Stimulated activated CD8-positive, alpha-beta memory T cell treated with anti-CD3 and anti-CD28 coated beads, Interleukin-7, amount 100 ng/mL, for 4 hours (primary cell): ENCODE measurements around the gene HBG1.

Source experiments
- DNase-seq, 2 donors: peaks; one replicate each; pipeline ENCODE4 v3.0.0-alpha.2; 2020; ENCODE audit warnings: low read depth in 2 of 2

Gene HBG1

GRCh38 chr11:5226732-5227310 is 22.8 kb downstream of the HBG1 start, which contains the start of gene HBB:
Gene HBB, minus strand, starts transcription at chr11:5227071. Its CDS starts 50 bp downstream, at chr11:5227021.
- no peak for DNase-seq

- DNase-seq: no peak
Measured at GRCh38 chr11:5225480-5225871, 24.2 kb downstream of the HBG1 start.

- DNase-seq: no peak
Measured at GRCh38 chr11:5224538-5225479, 24.8 kb downstream of the HBG1 start.

GRCh38 chr11:5223686-5224085 is 26.0 kb downstream of the HBG1 start:
- DNase-seq: no peak

- DNase-seq: no peak
Measured at GRCh38 chr11:5223146-5223545, 26.5 kb downstream of the HBG1 start.

GRCh38 chr11:5210376-5210885 is 39.2 kb downstream of the HBG1 start:
- no peak for DNase-seq

GRCh38 chr11:5204787-5205186 is 44.9 kb downstream of the HBG1 start:
- no peak for DNase-seq

GRCh38 chr11:5203366-5203765 is 46.3 kb downstream of the HBG1 start:
- no peak for DNase-seq

GRCh38 chr11:5200582-5200981 is 49.1 kb downstream of the HBG1 start, which contains the start of gene OR51V1:
Gene OR51V1, minus strand, starts transcription at chr11:5200682. Its CDS starts 0 bp downstream, at chr11:5200682.
- no peak for DNase-seq

- no peak for DNase-seq
Measured at GRCh38 chr11:5198285-5198684, 51.4 kb downstream of the HBG1 start.
